Left lung (tissue), 10 donors: ENCODE results near the gene SPRTN. TPM values are rescaled to one million over a fixed set of nuclear protein-coding genes. Genes with fewer than 3 reads are reported as not detected.

Experiments used
- ATAC-seq: fragments of 200-7000 bp; cut with Tn5 transposase; one replicate; pipeline ENCODE4 v1.9.1; 2020; ENCODE audit warnings: moderate library complexity
- DNase-seq, 4 donors: peaks; one replicate each; pipeline ENCODE4 v3.0.0-alpha.2; 2013 to 2020
- H3K27ac ChIP-seq, 2 donors: fragments of 200-600 bp; sonication (generic) in 1 of 2; one replicate each; pipeline versions ENCODE4 v1.5.0 to v1.8.0; 2020 to 2021
- H3K27me3 ChIP-seq, 2 donors: fragments of 200-600 bp; sonication (generic) in 1 of 2; one replicate each; pipeline versions ENCODE4 v1.5.0 to v1.8.0; 2020 to 2021
- H3K36me3 ChIP-seq, 2 donors: fragments of 200-600 bp; sonication (generic) in 1 of 2; one replicate each; pipeline versions ENCODE4 v1.5.0 to v1.8.0; 2020 to 2021
- H3K4me1 ChIP-seq, 2 donors: fragments of 200-600 bp; one replicate each; pipeline ENCODE4 v1.8.0; 2021
- H3K4me3 ChIP-seq, 2 donors: fragments of 200-600 bp; sonication (generic) in 1 of 2; one replicate each; pipeline versions ENCODE4 v1.5.0 to v1.8.0; 2020 to 2021; ENCODE audit warnings: mild to moderate bottlenecking in 1 of 2
- H3K9me3 ChIP-seq, 2 donors: fragments of 200-600 bp; sonication (generic) in 1 of 2; one replicate each; pipeline versions ENCODE4 v1.5.0 to v1.8.0; 2020 to 2021
- intact Hi-C, 2 donors: fragments of 100-400 bp; cut with DNase I; formaldehyde crosslinking; loops; one replicate each; pipeline versions ENCODE4 v1.11.2 to v1.14.2; 2022
- polyA plus RNA-seq, 6 donors: library from polyadenylated mRNA; unstranded; fragments of 120-200 nt; gene quantifications; one replicate each; pipeline ENCODE4 v1.2.1, GENCODE V29; 2013; ENCODE audit not compliant: insufficient read length in 6 of 6
- total RNA-seq, 2 donors: library from RNA; stranded (reverse); fragmentation: NEBNext Ultra II Directional; extraction: Animal tissue kit (Norgen Biotek cat#: 25700); gene quantifications; one replicate each; pipeline ENCODE4 v1.2.1, GENCODE V29; 2021
- TF ChIP-seq, protein P1 (sequence below), 2 donors: fragments of 200-600 bp; sonication (generic) in 1 of 2; IDR thresholded peaks; one replicate each; pipeline versions ENCODE4 v1.5.0 to v1.8.0; 2021; ENCODE audit warnings: antibody characterized with exemption in 2 of 2
- donor health status: DM: no; HTN: yes; CAD: no.
- donor health status: DM: no; HTN: no; CAD: no.

Gene SPRTN
- total and polyA plus RNA-seq, 8 donors, result 9.4 to 16.7 (median 14.5) TPM

GRCh38 chr1:231354330-231355020, 16.4 kb downstream of the SPRTN start:
- H3K27me3 ChIP-seq, result no peaks in the 10 kb centered on the region
- no peak overlapping the region for H3K4me3 ChIP-seq
- H3K27ac ChIP-seq, result no peak overlapping the region
- DNase-seq, result no peak
- intact Hi-C loops, result loop anchor here in 1 of 2 donors (5.0 kb wide), 1 partner anchor 238 kb away; no protein-coding TSS in a partner anchor
- no peak for ATAC-seq
- no peaks in the 10 kb centered on the region for H3K9me3 ChIP-seq
- H3K4me1 ChIP-seq, result peaks cover 0 to 12% of the 10 kb centered on the region in 2 donors
- H3K36me3 ChIP-seq, result peaks cover 0 to 43% of the 10 kb centered on the region in 2 donors
- TF ChIP-seq, protein P1, sequence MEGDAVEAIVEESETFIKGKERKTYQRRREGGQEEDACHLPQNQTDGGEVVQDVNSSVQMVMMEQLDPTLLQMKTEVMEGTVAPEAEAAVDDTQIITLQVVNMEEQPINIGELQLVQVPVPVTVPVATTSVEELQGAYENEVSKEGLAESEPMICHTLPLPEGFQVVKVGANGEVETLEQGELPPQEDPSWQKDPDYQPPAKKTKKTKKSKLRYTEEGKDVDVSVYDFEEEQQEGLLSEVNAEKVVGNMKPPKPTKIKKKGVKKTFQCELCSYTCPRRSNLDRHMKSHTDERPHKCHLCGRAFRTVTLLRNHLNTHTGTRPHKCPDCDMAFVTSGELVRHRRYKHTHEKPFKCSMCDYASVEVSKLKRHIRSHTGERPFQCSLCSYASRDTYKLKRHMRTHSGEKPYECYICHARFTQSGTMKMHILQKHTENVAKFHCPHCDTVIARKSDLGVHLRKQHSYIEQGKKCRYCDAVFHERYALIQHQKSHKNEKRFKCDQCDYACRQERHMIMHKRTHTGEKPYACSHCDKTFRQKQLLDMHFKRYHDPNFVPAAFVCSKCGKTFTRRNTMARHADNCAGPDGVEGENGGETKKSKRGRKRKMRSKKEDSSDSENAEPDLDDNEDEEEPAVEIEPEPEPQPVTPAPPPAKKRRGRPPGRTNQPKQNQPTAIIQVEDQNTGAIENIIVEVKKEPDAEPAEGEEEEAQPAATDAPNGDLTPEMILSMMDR (IDR thresholded peaks at IDR 0.05), result no peak

DNA sequence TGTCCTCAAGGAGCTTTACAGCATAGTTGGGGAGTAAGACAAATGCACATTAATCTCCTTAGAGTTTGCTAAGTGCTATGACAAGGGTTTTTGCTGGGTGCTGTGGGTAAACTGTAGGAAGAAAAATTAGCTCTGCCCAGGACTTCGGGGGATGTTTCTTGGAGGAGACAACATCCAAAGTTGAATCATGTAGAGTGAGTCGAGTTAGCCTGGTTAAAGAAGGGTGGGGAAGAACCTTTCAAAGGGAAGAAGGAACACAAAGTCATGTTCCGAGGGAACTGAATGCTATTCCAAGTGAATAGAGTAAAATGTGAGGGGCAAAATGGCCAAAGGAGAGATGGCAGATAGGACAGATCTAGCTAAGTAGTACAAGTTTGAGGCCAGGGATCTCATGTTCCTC, 17.1 kb downstream of the SPRTN start:
- peaks cover 0 to 36% of the 10 kb centered on the region in 2 donors for H3K36me3 ChIP-seq
- no peak for ATAC-seq
- no peak for DNase-seq

DNA sequence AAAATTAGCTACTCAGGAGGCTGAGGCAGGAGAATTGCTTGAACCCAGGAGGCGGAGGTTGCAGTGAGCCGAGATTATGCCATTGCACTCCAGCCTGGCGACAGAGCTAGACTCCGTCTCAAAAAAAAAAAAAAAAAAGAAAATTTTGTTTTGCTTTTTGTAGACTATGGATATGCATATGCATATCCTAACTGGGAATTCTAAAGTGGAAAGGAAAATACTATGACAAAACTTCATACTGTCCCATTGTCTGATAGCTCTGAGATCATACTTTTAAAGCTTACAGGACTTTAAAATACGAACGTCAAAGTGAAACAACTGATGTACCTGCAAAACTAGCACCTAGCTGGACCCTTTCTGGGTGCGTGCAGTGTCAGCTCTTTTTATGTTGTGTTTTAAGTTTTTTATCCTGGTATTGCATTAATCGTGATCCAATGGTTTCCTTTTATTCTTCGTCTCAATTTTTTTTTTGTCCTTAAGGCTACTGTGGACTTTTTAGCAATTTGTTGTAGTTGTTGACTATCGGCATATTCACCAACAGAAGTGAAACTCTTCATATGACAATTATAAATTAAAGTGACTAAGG, 19.2 kb downstream of the SPRTN start:
- no peak for DNase-seq
- TF ChIP-seq, protein P1 (IDR thresholded peaks at IDR 0.05), result no peak
- intact Hi-C loops, result loop anchor here in 1 of 2 donors (5.0 kb wide), 1 partner anchor 235 kb away; no protein-coding TSS in a partner anchor

More for the DNA sequence above, 17.1 kb downstream of the SPRTN start:
- Histone ChIP-seq H3K4me1 (peaks cover 0 to 14% of the 10 kb centered on the region in 2 donors), H3K27me3 (no peaks in the 10 kb centered on the region), H3K4me3 (no peak overlapping the region), H3K9me3 (no peaks in the 10 kb centered on the region), H3K27ac (no peak overlapping the region)
- TF ChIP-seq, protein P1 (IDR thresholded peaks at IDR 0.05), result no peak
- intact Hi-C loops, result loop anchor here in 1 of 2 donors (5.0 kb wide), 1 partner anchor 237 kb away; no protein-coding TSS in a partner anchor

DNA sequence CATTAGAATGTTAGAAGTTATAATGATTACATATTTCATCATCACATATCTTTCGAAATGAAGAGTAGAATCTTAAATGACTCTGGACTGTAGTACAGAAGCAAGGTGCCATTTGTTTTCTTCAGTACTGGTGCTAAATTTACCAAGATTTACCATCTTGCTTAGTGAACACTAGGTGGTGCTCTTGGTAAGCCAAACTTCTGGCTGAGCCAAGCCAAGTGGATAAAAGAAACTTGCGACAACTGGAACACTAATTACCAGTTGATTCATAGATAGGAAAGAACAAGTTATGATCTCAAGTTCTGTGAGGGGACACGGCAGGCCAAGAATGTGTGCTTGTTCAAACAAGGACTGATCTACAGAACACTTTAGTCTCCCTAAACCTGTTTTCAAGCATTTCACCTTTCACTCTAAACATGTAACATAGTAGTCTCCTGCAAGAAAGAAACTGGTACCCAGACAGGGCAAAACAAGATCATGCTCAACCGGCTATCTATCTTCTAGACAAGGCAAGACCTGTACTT, 19.8 kb downstream of the SPRTN start:
- H3K27ac ChIP-seq, result no peak overlapping the region
- intact Hi-C loops, result loop anchor here in 1 of 2 donors (5.0 kb wide), 1 partner anchor 234 kb away; no protein-coding TSS in a partner anchor
- DNase-seq, result peak in 2 of 4 donors; percentile 63 to 65

More for the DNA sequence above, 19.2 kb downstream of the SPRTN start:
- Histone ChIP-seq H3K4me1 (peaks cover 0 to 14% of the 10 kb centered on the region in 2 donors), H3K9me3 (no peaks in the 10 kb centered on the region), H3K4me3 (no peak overlapping the region), H3K36me3 (peaks cover 0 to 20% of the 10 kb centered on the region in 2 donors), H3K27me3 (no peaks in the 10 kb centered on the region), H3K27ac (no peak overlapping the region)
- ATAC-seq, result no peak

More for the DNA sequence above, 19.8 kb downstream of the SPRTN start:
- TF ChIP-seq, protein P1 (IDR thresholded peaks at IDR 0.05), result peak; percentile 59 to 65
- peaks cover 0 to 14% of the 10 kb centered on the region in 2 donors for H3K4me1 ChIP-seq
- H3K27me3 ChIP-seq, result no peaks in the 10 kb centered on the region
- H3K36me3 ChIP-seq, result peaks cover 0 to 15% of the 10 kb centered on the region in 2 donors
- no peaks in the 10 kb centered on the region for H3K9me3 ChIP-seq
- ATAC-seq, result peak; percentile 97
- H3K4me3 ChIP-seq, result no peak overlapping the region
